HuH-7.5 (cell line): Measurements from ENCODE around the gene ERVFRD-1.
"Not testable (repeated sequence)": the region's sequence is repeated elsewhere in the genome, so short reads cannot be mapped to it uniquely, and the experiment has no call there.

Experiments used
- DNase-seq: peaks from one replicate; pipeline ENCODE4 v3.0.0; 2011; ENCODE audit warnings: low spot score

The ERVFRD-1 gene

DNA sequence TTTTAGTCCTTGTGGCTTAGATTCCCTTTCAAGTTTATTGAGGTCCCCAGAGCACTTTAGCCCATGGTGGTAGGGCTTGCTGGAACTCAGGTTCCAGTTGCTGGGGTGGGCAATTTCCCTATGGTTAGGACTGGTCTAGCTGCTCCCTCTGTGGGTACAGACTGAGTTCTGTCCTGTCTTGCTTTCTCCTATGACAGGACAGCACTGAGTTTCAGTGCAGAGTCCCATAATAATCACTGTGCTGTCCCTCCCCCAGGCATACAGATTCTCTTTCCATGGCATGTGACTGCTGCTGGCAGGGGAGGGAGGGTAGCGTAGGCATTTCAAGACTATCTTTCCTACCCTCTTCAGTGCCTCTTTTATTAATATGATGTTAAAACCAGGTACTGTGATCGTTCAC lies 17.1 kb upstream of the ERVFRD-1 start:
- DNase-seq = no peak

GRCh38 chr6:11126876-11127275 lies 15.4 kb upstream of the ERVFRD-1 start:
- DNase-seq = no peak

- DNase-seq = no peak
Observed at GRCh38 chr6:11123978-11124377, 12.5 kb upstream of the ERVFRD-1 start.

DNA sequence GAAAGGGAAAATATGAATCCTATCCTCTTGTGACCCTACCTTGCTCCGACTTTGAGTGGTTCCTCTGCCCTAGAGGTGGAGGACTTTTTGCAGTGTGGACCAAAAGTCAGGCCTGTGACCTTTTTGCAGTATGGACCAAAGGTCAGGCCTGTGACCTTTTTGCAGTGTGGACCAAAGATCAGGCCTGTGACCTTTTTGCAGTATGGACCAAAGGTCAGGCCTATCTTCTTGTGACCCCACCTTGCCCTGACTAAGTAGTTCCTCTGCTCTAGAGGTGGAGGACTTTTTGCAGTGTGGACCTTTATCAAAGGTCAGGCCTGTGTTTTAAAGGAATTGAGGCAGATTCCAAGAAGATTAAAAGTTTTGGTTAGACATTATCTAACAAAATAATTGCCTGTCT lies 10.9 kb upstream of the ERVFRD-1 start:
- no peak for DNase-seq

- no peak for DNase-seq
Observed at GRCh38 chr6:11121851-11122250, 10.3 kb upstream of the ERVFRD-1 start.

DNA sequence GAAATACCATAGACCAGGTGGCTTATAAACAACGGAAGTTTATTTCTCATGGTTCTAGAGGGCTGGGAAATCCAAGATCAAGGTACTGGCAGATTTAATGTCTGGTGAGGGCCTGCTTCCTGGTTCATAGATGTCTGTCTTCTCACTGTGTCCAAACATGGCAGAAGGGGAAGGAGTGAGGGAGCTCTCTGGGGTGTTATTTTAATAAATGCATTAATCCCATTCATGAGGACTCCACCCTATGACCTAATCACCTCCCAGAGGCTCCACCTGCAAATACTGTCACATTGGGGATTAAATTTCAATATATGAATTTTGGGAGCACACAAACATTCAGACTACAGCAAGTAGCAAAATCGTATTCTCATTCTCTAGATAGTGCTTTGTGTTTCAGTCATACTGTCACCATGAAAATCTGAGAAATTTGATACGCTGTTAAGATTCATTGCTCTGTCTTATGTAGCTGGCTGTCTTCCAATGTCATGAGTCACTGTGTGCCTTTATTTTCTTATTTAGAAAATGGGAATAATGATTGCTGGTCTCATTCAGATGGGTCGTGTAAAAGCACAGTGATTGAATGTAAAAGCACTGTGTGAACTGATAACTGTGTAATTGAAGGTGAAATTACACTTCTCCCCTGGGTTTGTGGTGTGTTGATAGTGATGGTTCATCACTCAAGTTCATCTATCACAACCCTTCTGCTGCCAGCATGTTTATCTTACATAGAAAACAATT lies 8.9 kb upstream of the ERVFRD-1 start:
- DNase-seq = no peak

DNA sequence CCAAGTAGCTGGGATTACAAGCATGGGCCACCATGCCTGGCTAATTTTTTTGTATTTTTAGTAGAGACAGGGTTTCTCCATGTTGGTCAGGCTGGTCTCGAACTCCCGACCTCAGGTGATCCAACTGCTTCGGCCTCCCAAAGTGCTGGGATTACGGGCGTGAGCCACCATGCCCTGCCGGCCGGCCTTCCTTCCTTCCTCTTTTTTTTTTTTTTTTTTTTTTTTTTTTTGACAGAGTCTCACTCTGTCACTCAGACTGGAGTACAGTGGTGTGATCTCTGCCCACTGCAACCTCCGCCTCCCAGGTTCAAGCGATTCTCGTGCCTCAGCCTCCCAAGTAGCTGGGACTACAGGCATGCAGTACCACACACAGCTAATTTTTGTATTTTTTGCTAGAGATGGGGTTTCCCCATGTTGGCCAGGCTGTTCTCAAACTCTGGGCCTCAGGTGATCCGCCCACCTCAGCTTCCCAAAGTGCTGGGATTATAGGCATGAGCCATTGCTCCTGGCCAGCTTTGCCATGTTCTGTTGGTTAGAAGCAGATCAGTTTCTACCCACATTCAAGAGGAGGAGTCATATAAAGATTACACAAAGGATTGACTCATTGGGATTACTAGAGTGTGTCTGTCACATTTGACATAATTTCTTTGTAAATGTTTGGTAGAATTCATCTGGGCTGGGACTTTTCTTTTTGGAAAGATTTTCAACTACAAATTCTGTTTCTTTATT lies 4.4 kb upstream of the ERVFRD-1 start:
- not testable (repeated sequence) for DNase-seq

GRCh38 chr6:11113038-11113437 lies 1.5 kb upstream of the ERVFRD-1 start:
- no peak for DNase-seq

DNA sequence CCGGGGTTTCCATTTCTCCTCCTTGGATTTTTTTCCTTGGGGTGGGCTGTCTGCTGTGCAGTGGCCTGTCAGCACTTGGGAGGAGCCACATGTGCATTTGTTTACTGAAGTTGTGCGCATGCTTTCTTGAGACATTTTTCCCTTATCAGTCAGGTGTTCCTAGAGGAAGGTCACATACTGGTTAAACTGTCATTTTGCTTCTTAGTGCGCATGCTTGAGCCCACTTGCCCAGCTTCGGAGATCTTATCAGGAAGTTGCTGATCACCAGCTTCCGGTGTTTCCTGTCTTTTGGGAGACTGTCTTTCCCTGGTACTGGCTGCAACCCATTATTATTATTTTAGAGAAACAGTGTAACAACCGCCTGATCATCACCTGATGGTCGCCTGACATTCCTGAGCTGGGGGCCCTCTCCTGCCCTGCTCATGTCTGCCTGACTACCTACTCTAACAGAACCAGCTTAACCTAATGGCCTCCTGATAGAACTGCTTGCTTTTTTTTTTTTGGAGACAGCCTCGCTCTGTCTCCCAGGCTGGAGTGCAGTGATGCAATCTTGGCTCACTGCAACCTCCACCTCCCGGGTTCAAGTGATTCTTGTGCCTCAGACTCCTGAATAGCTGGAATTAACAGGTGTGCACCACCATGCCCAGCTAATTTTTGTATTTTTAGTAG lies 378 bp upstream of the ERVFRD-1 start:
- DNase-seq = no peak

DNA sequence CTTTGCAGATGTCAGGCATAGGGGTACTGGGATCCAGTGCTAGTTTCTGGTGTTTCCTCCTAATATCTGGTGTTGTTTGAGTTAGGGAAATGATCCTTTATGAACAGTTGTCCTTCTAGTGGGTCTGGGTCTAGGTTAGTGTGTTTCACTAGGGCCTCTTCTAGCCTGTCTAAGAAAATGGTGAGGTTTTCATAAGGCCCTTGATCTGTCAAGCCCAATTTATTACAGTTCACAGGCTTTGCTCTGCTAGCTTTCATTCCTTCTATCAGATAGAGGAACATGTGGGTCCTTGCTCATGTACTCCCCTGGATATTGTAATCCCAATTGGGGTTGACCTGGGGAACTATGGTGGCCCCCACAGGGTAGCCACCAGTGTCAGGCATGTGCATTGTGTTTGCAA lies 2.8 kb downstream of the ERVFRD-1 start:
- DNase-seq = no peak

- no peak for DNase-seq
Observed at GRCh38 chr6:11103065-11103464, 8.5 kb downstream of the ERVFRD-1 start.

GRCh38 chr6:11101417-11101816 lies 10.1 kb downstream of the ERVFRD-1 start:
- DNase-seq = no peak

DNA sequence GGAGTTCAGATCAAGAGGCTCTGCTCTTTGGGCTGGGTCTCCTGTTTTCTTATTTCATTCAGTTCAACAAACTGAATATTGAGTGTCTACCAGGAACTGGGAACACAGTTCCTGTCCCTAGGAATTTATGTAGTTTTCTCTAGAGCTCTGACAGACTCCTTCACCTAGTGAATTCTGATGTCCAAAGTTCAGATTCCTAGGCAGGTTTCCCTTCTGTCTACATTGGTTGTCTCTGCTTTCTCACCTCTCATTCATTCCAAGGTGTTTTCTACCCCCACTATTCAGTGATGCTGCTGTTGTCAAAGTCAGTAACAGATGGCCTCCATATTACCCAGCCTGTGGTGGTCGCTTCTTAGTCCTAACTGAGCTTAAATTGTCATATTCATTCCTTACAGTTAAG lies 13.5 kb downstream of the ERVFRD-1 start:
- DNase-seq = no peak

DNA sequence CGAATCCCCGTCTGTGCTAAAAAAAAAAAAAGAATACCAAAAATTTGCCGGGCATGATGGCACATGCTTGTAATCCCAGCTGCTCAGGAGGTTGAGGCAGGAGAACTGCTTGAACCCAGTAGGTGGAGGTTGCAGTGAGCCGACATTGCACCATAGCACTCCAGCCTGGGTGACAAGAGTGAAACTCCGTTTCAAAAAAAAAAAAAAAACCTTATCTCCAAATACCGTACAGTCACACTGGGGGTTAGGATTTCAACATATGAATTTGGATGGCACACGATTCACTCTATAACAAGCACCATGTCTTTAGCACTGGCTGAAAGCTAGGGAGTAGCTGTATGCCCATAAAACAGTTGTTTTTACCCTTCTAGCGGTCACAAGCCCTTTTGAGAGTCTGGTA lies 14.0 kb downstream of the ERVFRD-1 start:
- no peak for DNase-seq

- DNase-seq = no peak
Observed at GRCh38 chr6:11096109-11096508, 15.4 kb downstream of the ERVFRD-1 start.

DNA sequence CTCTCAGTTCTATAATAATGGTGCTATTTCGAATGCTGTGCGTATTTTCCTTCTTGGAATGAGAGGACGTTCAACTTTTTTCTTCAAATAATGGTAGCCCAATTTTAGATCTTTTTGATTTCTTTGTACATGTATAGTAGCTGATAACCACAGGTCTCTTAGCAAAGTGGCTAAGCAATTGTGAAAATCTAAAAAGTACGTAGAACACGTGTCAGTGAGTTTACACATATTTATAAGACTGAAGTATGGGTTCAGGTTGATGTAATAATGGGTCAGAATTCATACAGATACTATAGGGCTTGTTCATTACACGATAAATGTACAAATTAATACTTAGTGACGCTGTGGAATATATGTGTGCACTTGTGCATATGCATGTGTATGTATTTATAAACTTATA lies 16.6 kb downstream of the ERVFRD-1 start:
- DNase-seq = no peak

- peak; percentile 35 for DNase-seq
Observed at GRCh38 chr6:11094411-11094851, 17.1 kb downstream of the ERVFRD-1 start.

- DNase-seq = peak; percentile 94
Observed at GRCh38 chr6:11093626-11094410, 17.7 kb downstream of the ERVFRD-1 start, which contains the start of gene SMIM13. TSS of gene SMIM13 (plus strand) at chr6:11093834. CDS start at chr6:11094314, 480 bp downstream.

DNA sequence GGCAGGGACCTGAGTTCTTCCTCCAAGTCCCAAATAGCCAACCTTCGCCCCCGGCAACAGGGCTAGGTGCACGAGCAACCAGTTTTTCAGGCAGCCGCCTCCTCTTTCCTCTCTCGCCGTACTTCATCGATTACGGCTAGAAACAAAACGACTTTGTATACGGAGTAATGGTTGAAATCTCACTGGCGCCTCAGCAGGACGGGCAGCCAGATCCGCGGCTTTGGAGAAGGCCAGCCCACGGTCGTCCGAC lies 18.2 kb downstream of the ERVFRD-1 start:
- no peak for DNase-seq

GRCh38 chr6:11092668-11093375 lies 18.7 kb downstream of the ERVFRD-1 start:
- peak; percentile 34 for DNase-seq

- DNase-seq = not testable (repeated sequence)
Observed at GRCh38 chr6:11091141-11091540, 20.4 kb downstream of the ERVFRD-1 start.

- DNase-seq = no peak
Observed at GRCh38 chr6:11089695-11090094, 21.8 kb downstream of the ERVFRD-1 start.
